ENCODE data around the gene INHBE. TPM values are rescaled to one million over a fixed set of nuclear protein-coding genes. Genes with fewer than 3 reads are reported as not detected.

The INHBE gene
- total and polyA plus RNA-seq, 2 of the 8 experiments (the other 6 are each of a cell fraction or from before 2014, with no cell fraction given), result 10.2 to 18.8 TPM

DNA sequence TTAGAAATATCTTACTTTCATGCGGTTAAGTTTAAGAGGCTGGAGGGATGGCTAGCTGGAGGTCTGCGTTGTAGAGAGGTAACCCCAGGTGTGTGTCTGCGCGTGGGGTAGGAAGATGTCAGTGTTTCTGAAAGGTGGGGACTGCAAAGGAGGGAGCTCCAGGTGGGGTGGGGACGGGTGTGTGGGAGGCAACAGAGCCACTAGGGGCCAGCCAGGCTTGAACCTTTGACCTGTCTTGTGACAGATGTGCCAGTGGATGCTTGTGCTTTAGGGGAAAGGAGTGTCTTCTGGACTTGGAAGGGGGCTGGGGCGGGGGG is 5.3 kb downstream of the INHBE start:
- H2AK5ac ChIP-seq (ENCODE audit: low read depth, low read length), result no peak overlapping the region
- H3K4me1 ChIP-seq (replicated peaks in 1 of 4; ENCODE audit: control insufficient read depth in 3 of 4, insufficient read depth in 4 of 4, low read length in 3 of 4), result peaks cover 0 to 21% (median 13%) of the 10 kb centered on the region in 4 experiments; a peak in 6 of 7 replicates
- no peaks in the 10 kb centered on the region for H3K79me1 ChIP-seq (ENCODE audit: low read depth, low read length)
- H2AFZ ChIP-seq (ENCODE audit: low read length), result no peak overlapping the region
- H3K27me3 ChIP-seq (replicated peaks in 1 of 4; ENCODE audit: control insufficient read depth in 3 of 4, extremely low read depth in 1 of 4, insufficient read depth in 3 of 4, low read length in 3 of 4), result no peaks in the 10 kb centered on the region
- no peak for DNase-seq (ENCODE audit: low read depth in 1 of 2, low spot score in 2 of 2)
- H2BK15ac ChIP-seq (ENCODE audit: low read length), result peak overlapping the region; percentile 92
- peak overlapping the region; percentile 33 for H3K18ac ChIP-seq (ENCODE audit: extremely low read depth, low read length)
- no peak overlapping the region for H3K23ac ChIP-seq (ENCODE audit: insufficient read length)
- H3K56ac ChIP-seq (replicated peaks; ENCODE audit: insufficient read length, low read depth, low read length), result no peak overlapping the region
- H3K23me2 ChIP-seq (ENCODE audit: low read depth, low read length), result peaks cover 11% of the 10 kb centered on the region; the same call in 1 of the 2 replicates
- peak overlapping the region; percentile 52 for H4K5ac ChIP-seq (ENCODE audit: insufficient read length, low read depth, low read length)
- ChIA-PET POLR2A (ENCODE audit: partially characterized antibody) (interaction anchor here (1.0 to 6.4 kb wide), 8 partner anchors 8 to 237 kb away, joined by 3 to 51 read pairs (median 4); partner anchors contain the start of genes INHBC and SHMT2), CTCF (ENCODE audit: partially characterized antibody) (interaction anchor here (0.6 to 18.5 kb wide), 7 partner anchors 19 to 272 kb away, joined by 3 to 478 read pairs (median 3); partner anchors contain the start of genes ARHGAP9, MARS1 and STAC3)
- peak overlapping the region; percentile 87 for H3K4ac ChIP-seq (replicated peaks; ENCODE audit: insufficient read length, low read depth, low read length)
- H4K20me1 ChIP-seq (replicated peaks in 1 of 2; ENCODE audit: control insufficient read depth in 1 of 2, insufficient read depth in 2 of 2, low read length in 2 of 2), result no peaks in the 10 kb centered on the region
- H2BK12ac ChIP-seq (ENCODE audit: low read depth, low read length), result 0 out of 2 replicates have a peak overlapping the region, but pooled peaks have one; percentile 39
- no peak overlapping the region for H3K14ac ChIP-seq (ENCODE audit: insufficient read length)
- peak overlapping the region; percentile 84 to 95 for H3K4me2 ChIP-seq (ENCODE audit: insufficient read depth in 1 of 2, low read depth in 2 of 2, low read length in 2 of 2)
- H3K79me2 ChIP-seq (ENCODE audit: control insufficient read depth in 1 of 2, insufficient read depth in 2 of 2, low read length in 2 of 2), result peaks cover 0 to 16% of the 10 kb centered on the region in 2 experiments; a peak in 1 of 4 replicates
- FAIRE-seq, result no peak
- no peak overlapping the region for H4K8ac ChIP-seq (ENCODE audit: extremely low read depth, insufficient read depth, low read length)
- H2BK5ac ChIP-seq (ENCODE audit: low read depth, low read length), result peak overlapping the region; percentile 82; the same call in 1 of the 2 replicates
- 0 out of 2 replicates have a peak overlapping the region, but pooled peaks have one; percentile 48 for H2BK20ac ChIP-seq (ENCODE audit: low read length)
- peak overlapping the region; percentile 34 for H2BK120ac ChIP-seq (replicated peaks; ENCODE audit: low read depth, low read length)
- TF ChIP-seq HDAC2 (IDR thresholded peaks at IDR 0.05; ENCODE audit: borderline replicate concordance in 1 of 2, low read depth in 2 of 2, low read length in 2 of 2) (no peak), RFX5 (IDR thresholded peaks at IDR 0.05; ENCODE audit: borderline replicate concordance, low read depth, low read length) (no peak), RAD21 (IDR thresholded peaks at IDR 0.05 in 1 of 2, conservative IDR thresholded peaks at IDR 0.05 in 1 of 2; ENCODE audit: low read depth in 2 of 2, low read length in 2 of 2) (no peak), CHD1 (IDR thresholded peaks at IDR 0.05; ENCODE audit: low read depth, low read length) (no peak), EGR1 (IDR thresholded peaks at IDR 0.05; ENCODE audit: borderline replicate concordance, low read depth, low read length) (no peak), CBX5 (IDR thresholded peaks at IDR 0.05; ENCODE audit: low read depth, low read length) (no peak), MAFK (IDR thresholded peaks at IDR 0.05; ENCODE audit: low read depth, low read length) (no peak), POLR2A (IDR thresholded peaks at IDR 0.05; ENCODE audit: control extremely low read depth in 1 of 2, low read depth in 2 of 2, low read length in 2 of 2) (no peak), CBX8 (IDR thresholded peaks at IDR 0.05; ENCODE audit: borderline replicate concordance, low read depth, low read length) (no peak), CTBP2 (IDR thresholded peaks at IDR 0.05; ENCODE audit: borderline replicate concordance, insufficient read depth, insufficient read length, low read length) (no peak), TAF1 (IDR thresholded peaks at IDR 0.05; ENCODE audit: low read depth, low read length) (no peak), SAP30 (IDR thresholded peaks at IDR 0.05; ENCODE audit: insufficient read depth, insufficient replicate concordance, low read length) (no peak)
- WGBS, 2 experiments (ENCODE audit: extremely low coverage in 1 of 2, insufficient coverage in 1 of 2, insufficient read length in 1 of 2, insufficient replicate concordance in 2 of 2, low coverage in 1 of 2, low lambda C conversion rate in 2 of 2, missing lambda C conversion rate in 1 of 2), result 0% methylated on average over 5 of the region's 6 CpGs; no CpG with 5 or more reads in 1 of the 2 experiments
- peaks cover 0 to 4% (median 0%) of the 10 kb centered on the region in 4 experiments; a peak in 2 of 8 replicates for H3K36me3 ChIP-seq (ENCODE audit: control insufficient read depth in 2 of 4, insufficient read depth in 4 of 4, low read length in 3 of 4)
- H3K9me3 ChIP-seq (ENCODE audit: insufficient read depth in 2 of 2, low read depth in 1 of 2, low read length in 1 of 2), result no peaks in the 10 kb centered on the region
- peak overlapping the region; percentile 29 for H4K91ac ChIP-seq (replicated peaks; ENCODE audit: insufficient read length, low read length)
- no peak overlapping the region; a peak in 2 of 7 replicates for H3K9ac ChIP-seq (replicated peaks in 1 of 4; ENCODE audit: extremely low read depth in 1 of 4, low read depth in 3 of 4, low read length in 3 of 4)
- peak overlapping the region; percentile 87; the same call in 1 of the 2 replicates for H3K27ac ChIP-seq (ENCODE audit: low read depth, low read length)
- peak overlapping the region; percentile 67 to 91 (median 78) for H3K4me3 ChIP-seq (ENCODE audit: extremely low read depth in 1 of 4, insufficient read depth in 2 of 4, low read depth in 3 of 4, low read length in 4 of 4)
